Glomerular endothelial cell (primary cell): Measurements from ENCODE around the gene PDIK1L. TPM values are rescaled to one million over a fixed set of nuclear protein-coding genes. Genes with fewer than 3 reads are reported as not detected.

Experiments used
- DNase-seq: peaks from one replicate; pipeline ENCODE4 v3.0.0-alpha.2; 2011; ENCODE audit warnings: low read depth, low spot score; ENCODE audit errors: extremely low read depth
- total RNA-seq: library from RNA; depleted of rRNA; stranded (reverse); fragments of >200 nt; gene quantifications from 2 replicates; pipeline ENCODE4 v1.2.3, GENCODE V29; 2015

Gene PDIK1L
- total RNA-seq, 1 donor from 2014 or later = 5.4 TPM

GRCh38 chr1:26153966-26154532 is 42.4 kb downstream of the PDIK1L start:
- DNase-seq = no peak

GRCh38 chr1:26154750-26155149 is 43.1 kb downstream of the PDIK1L start:
- DNase-seq = no peak

- no peak for DNase-seq
These were observed 44.0 kb downstream of the PDIK1L start for GRCh38 chr1:26155370-26156284.

- no peak for DNase-seq
These were observed 44.8 kb downstream of the PDIK1L start for GRCh38 chr1:26156285-26157038.

GRCh38 chr1:26158271-26158907 is 46.8 kb downstream of the PDIK1L start:
- no peak for DNase-seq

- no peak for DNase-seq
These were observed 47.5 kb downstream of the PDIK1L start, which contains the start of gene FAM110D for GRCh38 chr1:26158908-26159742. FAM110D (plus strand) TSS chr1:26159079; CDS start chr1:26161292, 2,213 bp downstream.

GRCh38 chr1:26159743-26160039 is 48.1 kb downstream of the PDIK1L start:
- no peak for DNase-seq

GRCh38 chr1:26160527-26161414 is 49.1 kb downstream of the PDIK1L start:
- no peak for DNase-seq

- DNase-seq = no peak
These were observed 50.0 kb downstream of the PDIK1L start for GRCh38 chr1:26161415-26162219.

GRCh38 chr1:26162220-26162709 is 50.6 kb downstream of the PDIK1L start:
- DNase-seq = no peak

- no peak for DNase-seq
These were observed 52.0 kb downstream of the PDIK1L start for GRCh38 chr1:26163684-26164035.

- no peak for DNase-seq
These were observed 52.6 kb downstream of the PDIK1L start for GRCh38 chr1:26164036-26164860.

GRCh38 chr1:26164861-26165842 is 53.5 kb downstream of the PDIK1L start:
- DNase-seq = no peak

GRCh38 chr1:26166719-26167281 is 55.2 kb downstream of the PDIK1L start:
- no peak for DNase-seq

- DNase-seq = no peak
These were observed 57.0 kb downstream of the PDIK1L start, which contains the start of gene C1orf232 for GRCh38 chr1:26168410-26169197. C1orf232 (minus strand) TSS chr1:26168963; CDS start chr1:26168499, 464 bp downstream.
